ENCODE results near the gene HS6ST2. TPM values are rescaled to one million over a fixed set of nuclear protein-coding genes. Genes with fewer than 3 reads are reported as not detected.

The HS6ST2 gene
- total RNA-seq: 1.3 TPM
- 1.8 TPM for polyA plus RNA-seq
- long read RNA-seq, donor 1: 0 reads
- long read RNA-seq, donor 2: 0 reads
- long read RNA-seq, donor 3: 0 reads
- long read RNA-seq, donor 4: 0 reads
- long read RNA-seq, donor 5, partial matches to known transcripts: 10 of 10 reads
- long read RNA-seq, donor 5, other reads (novel, unspliced or antisense): 0 of 10 reads
- long read RNA-seq, donor 6: 0 reads
- long read RNA-seq, donor 7: 0 reads
- long read RNA-seq, donor 8: 0 reads
- long read RNA-seq, donor 9: 0 reads
- long read RNA-seq, donor 10: 0 reads

DNA sequence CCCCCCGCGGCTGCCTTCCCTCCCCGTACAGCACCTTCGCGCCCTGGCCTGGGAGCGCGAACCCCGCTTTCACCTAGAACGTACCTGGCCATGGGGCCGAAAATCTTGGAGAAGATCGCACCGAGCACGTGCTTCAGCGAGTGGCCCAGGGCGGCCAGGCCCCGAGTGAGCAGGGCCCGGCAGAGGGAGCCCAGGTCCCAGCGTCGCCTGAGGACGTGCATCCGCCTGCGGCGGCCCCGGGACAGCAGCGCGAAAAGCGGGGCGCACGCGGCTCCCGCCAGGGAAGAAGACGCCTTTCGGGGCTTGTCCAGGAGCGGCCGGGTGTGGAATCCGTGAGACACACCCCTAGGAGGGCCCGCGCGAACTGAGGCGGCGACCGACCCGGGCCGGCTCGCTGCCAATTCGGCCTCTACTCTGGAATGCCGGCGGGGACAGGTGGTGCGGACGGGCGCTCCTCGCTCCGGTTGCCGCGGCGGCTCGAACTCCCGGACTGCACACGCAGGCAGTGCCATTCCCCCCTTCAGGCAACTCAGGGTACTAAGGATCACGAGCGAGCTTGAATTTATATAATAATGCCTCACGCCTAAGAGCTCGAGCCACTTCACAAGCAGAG lies at the start of gene HS6ST2:
HS6ST2 (minus strand) TSS at position 539 of the 613 bp plus-strand sequence.
- WGBS: 2% methylated on average over 63 of the region's 63 CpGs
- H3K4me1 ChIP-seq (ENCODE audit: control insufficient read depth in 2 of 2, insufficient read depth in 2 of 2, low read length in 2 of 2): no peaks in the 10 kb centered on the region
- H3K9me3 ChIP-seq (ENCODE audit: control insufficient read depth in 2 of 2, insufficient read depth in 1 of 2, low read length in 1 of 2): no peaks in the 10 kb centered on the region
- no peaks in the 10 kb centered on the region for H3K36me3 ChIP-seq (ENCODE audit: control insufficient read depth in 2 of 2, insufficient read depth in 2 of 2, low read length in 1 of 2)
- no peak within 1 kb of the TSS for H3K27ac ChIP-seq (ENCODE audit: low read depth in 1 of 2, low read length in 1 of 2)
- DNase-seq (ENCODE audit: low read depth in 6 of 9, low spot score in 9 of 9): no peak
- peaks cover 25 to 78% of the 10 kb centered on the region in 2 donors for H3K27me3 ChIP-seq (ENCODE audit: control insufficient read depth in 2 of 2, insufficient read depth in 1 of 2, low read length in 1 of 2)
- peak within 1 kb of the TSS; percentile 10 to 36 for H3K4me3 ChIP-seq (ENCODE audit: low read length in 2 of 2)

DNA sequence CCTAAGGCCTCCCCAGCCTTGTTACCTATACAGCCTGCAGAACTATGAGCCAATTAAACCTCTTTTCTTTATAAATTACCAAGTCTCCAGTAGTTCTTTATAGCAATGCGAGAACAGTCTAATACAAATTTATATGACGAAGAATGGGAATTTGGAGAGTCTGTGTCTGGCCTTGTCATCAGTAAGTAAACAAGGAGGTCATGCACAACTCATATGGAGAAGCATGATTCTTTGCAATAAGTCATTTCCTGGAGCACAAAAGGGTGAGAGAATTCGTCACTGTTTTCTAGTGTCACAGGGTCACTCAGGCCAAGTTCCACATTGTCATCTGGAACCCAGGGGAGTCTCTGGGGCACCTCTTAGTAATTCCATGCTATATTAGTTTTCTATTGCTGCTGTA lies 49.0 kb upstream of the HS6ST2 start:
- WGBS: 98% methylated on average over 3 of the region's 3 CpGs
- no peaks in the 10 kb centered on the region for H3K4me1 ChIP-seq (ENCODE audit: control insufficient read depth in 2 of 2, insufficient read depth in 2 of 2, low read length in 2 of 2)
- no peak for DNase-seq (ENCODE audit: low read depth in 6 of 9, low spot score in 9 of 9)
- H3K36me3 ChIP-seq (ENCODE audit: control insufficient read depth in 2 of 2, insufficient read depth in 2 of 2, low read length in 1 of 2): no peaks in the 10 kb centered on the region
- H3K27me3 ChIP-seq (ENCODE audit: control insufficient read depth in 2 of 2, insufficient read depth in 1 of 2, low read length in 1 of 2): no peaks in the 10 kb centered on the region
- no peaks in the 10 kb centered on the region for H3K9me3 ChIP-seq (ENCODE audit: control insufficient read depth in 2 of 2, insufficient read depth in 1 of 2, low read length in 1 of 2)
- no peak overlapping the region for H3K27ac ChIP-seq (ENCODE audit: low read depth in 1 of 2, low read length in 1 of 2)
- H3K4me3 ChIP-seq (ENCODE audit: low read length in 2 of 2): no peak overlapping the region

DNA sequence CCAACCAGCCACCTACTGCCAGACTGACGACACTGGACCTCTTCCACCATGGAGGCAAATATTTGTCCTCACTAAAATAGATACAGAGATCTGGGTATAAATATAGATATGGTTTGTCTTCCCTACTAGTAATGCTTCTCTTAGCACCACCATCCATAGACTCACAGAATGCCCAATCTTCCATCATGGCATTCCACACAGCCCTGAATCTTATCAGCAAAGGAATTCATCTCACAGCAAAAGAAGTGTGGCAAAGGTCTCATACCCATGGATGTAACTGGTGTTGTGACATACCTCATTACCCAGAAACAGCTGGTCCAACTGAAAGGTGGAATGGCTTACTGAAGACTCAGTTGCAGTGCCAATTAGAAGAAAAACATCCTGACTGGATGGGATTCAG lies 47.2 kb upstream of the HS6ST2 start:
- no peaks in the 10 kb centered on the region for H3K9me3 ChIP-seq (ENCODE audit: control insufficient read depth in 2 of 2, insufficient read depth in 1 of 2, low read length in 1 of 2)
- H3K4me1 ChIP-seq (ENCODE audit: control insufficient read depth in 2 of 2, insufficient read depth in 2 of 2, low read length in 2 of 2): no peaks in the 10 kb centered on the region
- no peak overlapping the region for H3K27ac ChIP-seq (ENCODE audit: low read depth in 1 of 2, low read length in 1 of 2)
- no peak overlapping the region for H3K4me3 ChIP-seq (ENCODE audit: low read length in 2 of 2)
- no peaks in the 10 kb centered on the region for H3K36me3 ChIP-seq (ENCODE audit: control insufficient read depth in 2 of 2, insufficient read depth in 2 of 2, low read length in 1 of 2)
- WGBS: 97% methylated on average over 1 of the region's 1 CpG
- no peaks in the 10 kb centered on the region for H3K27me3 ChIP-seq (ENCODE audit: control insufficient read depth in 2 of 2, insufficient read depth in 1 of 2, low read length in 1 of 2)
- DNase-seq (ENCODE audit: low read depth in 6 of 9, low spot score in 9 of 9): no peak

DNA sequence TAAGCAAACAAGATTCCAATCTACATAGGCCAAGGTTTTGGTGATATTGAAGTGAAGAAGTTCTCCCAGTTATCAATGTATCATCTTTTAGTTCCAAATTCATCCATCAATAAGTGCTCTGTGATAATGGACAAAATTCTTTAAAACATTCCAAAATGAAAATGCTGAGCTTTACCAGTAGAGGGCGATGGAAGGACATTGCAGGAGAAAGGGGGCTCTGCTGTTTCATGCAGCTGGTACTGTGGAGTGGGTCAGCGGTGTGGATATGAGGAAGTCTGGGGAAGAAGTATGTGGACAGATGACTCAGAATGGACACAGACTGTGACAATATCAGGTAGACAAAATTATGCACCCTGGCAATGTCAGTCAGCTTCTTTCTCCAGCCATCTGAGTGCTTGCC lies 46.6 kb upstream of the HS6ST2 start:
- DNase-seq (ENCODE audit: low read depth in 6 of 9, low spot score in 9 of 9): peak in 4 of 9 donors; percentile 0 to 12 (median 7)
- no peaks in the 10 kb centered on the region for H3K4me1 ChIP-seq (ENCODE audit: control insufficient read depth in 2 of 2, insufficient read depth in 2 of 2, low read length in 2 of 2)
- 13% methylated on average over 2 of the region's 2 CpGs for WGBS

DNA sequence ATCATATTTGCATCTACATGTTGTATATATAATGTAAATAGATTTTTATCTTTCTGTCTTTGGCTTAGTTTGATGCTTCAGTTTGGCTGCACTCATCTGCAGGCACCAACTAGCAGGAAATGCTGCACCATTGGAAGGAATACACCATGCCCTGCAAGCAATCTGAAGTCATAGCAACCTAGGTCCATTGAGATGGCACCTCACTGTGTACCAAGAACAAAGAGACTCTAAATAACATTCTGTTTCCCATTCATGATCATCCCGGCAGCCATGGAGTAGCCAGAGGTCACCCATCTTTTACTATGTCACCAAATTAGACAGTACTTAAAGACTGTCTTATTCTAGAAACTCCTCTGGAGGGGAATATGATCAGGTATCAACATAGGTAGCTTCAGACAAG lies 40.8 kb upstream of the HS6ST2 start:
- DNase-seq (ENCODE audit: low read depth in 6 of 9, low spot score in 9 of 9): no peak
- Histone ChIP-seq H3K9me3 (ENCODE audit: control insufficient read depth in 2 of 2, insufficient read depth in 1 of 2, low read length in 1 of 2) (no peaks in the 10 kb centered on the region), H3K4me1 (ENCODE audit: control insufficient read depth in 2 of 2, insufficient read depth in 2 of 2, low read length in 2 of 2) (no peaks in the 10 kb centered on the region), H3K36me3 (ENCODE audit: control insufficient read depth in 2 of 2, insufficient read depth in 2 of 2, low read length in 1 of 2) (no peaks in the 10 kb centered on the region), H3K27ac (ENCODE audit: low read depth in 1 of 2, low read length in 1 of 2) (no peak overlapping the region), H3K4me3 (ENCODE audit: low read length in 2 of 2) (no peak overlapping the region), H3K27me3 (ENCODE audit: control insufficient read depth in 2 of 2, insufficient read depth in 1 of 2, low read length in 1 of 2) (no peaks in the 10 kb centered on the region)
- WGBS: 92% methylated on average over 1 of the region's 1 CpG

More for the DNA sequence above, 46.6 kb upstream of the HS6ST2 start:
- Histone ChIP-seq H3K9me3 (ENCODE audit: control insufficient read depth in 2 of 2, insufficient read depth in 1 of 2, low read length in 1 of 2) (no peaks in the 10 kb centered on the region), H3K27ac (ENCODE audit: low read depth in 1 of 2, low read length in 1 of 2) (no peak overlapping the region), H3K4me3 (ENCODE audit: low read length in 2 of 2) (no peak overlapping the region), H3K36me3 (ENCODE audit: control insufficient read depth in 2 of 2, insufficient read depth in 2 of 2, low read length in 1 of 2) (no peaks in the 10 kb centered on the region), H3K27me3 (ENCODE audit: control insufficient read depth in 2 of 2, insufficient read depth in 1 of 2, low read length in 1 of 2) (no peaks in the 10 kb centered on the region)

DNA sequence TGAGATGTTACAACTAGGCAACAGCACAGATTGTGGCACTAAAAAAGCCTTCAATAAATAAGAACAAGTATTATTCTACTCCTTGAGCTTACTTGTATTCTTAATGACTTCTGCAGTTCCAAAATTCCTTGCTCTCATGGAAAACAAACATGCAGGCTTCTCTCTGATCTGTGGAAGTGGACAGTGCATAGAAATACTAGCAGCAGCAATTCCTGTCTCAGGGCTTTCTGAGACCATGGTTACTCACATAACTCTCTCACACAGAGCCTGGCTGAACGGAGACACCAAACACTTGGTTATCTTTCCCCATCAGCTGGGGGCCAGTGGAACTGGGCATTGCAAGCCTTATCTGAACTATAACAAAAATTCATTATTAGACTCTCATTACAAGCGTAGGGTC lies 32.4 kb upstream of the HS6ST2 start:
- Histone ChIP-seq H3K27ac (ENCODE audit: low read depth in 1 of 2, low read length in 1 of 2) (no peak overlapping the region), H3K4me3 (ENCODE audit: low read length in 2 of 2) (no peak overlapping the region), H3K4me1 (ENCODE audit: control insufficient read depth in 2 of 2, insufficient read depth in 2 of 2, low read length in 2 of 2) (no peaks in the 10 kb centered on the region), H3K36me3 (ENCODE audit: control insufficient read depth in 2 of 2, insufficient read depth in 2 of 2, low read length in 1 of 2) (no peaks in the 10 kb centered on the region), H3K27me3 (ENCODE audit: control insufficient read depth in 2 of 2, insufficient read depth in 1 of 2, low read length in 1 of 2) (no peaks in the 10 kb centered on the region), H3K9me3 (ENCODE audit: control insufficient read depth in 2 of 2, insufficient read depth in 1 of 2, low read length in 1 of 2) (no peaks in the 10 kb centered on the region)
- WGBS: 97% methylated on average over 2 of the region's 2 CpGs
- DNase-seq (ENCODE audit: low read depth in 6 of 9, low spot score in 9 of 9): no peak

DNA sequence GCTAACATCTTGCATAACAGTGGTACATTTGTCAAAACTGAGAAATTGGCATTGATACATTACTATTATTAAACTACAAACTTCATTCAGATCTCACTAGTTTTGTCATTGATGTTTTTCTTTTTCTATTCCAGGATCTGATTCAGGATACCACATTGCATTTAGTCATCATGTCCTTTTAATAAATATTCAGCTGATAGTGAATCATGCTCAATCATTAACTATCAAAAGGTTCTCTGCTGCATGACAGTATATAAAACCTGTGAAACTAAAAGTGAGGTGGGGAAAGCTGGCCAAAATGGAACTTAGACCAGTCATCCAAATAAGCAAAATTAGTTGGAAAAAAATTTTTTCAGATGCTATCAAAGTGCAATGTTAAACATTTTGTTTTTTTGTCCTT lies 28.1 kb upstream of the HS6ST2 start:
- Histone ChIP-seq H3K4me1 (ENCODE audit: control insufficient read depth in 2 of 2, insufficient read depth in 2 of 2, low read length in 2 of 2) (no peaks in the 10 kb centered on the region), H3K36me3 (ENCODE audit: control insufficient read depth in 2 of 2, insufficient read depth in 2 of 2, low read length in 1 of 2) (no peaks in the 10 kb centered on the region), H3K27ac (ENCODE audit: low read depth in 1 of 2, low read length in 1 of 2) (no peak overlapping the region), H3K27me3 (ENCODE audit: control insufficient read depth in 2 of 2, insufficient read depth in 1 of 2, low read length in 1 of 2) (no peaks in the 10 kb centered on the region), H3K4me3 (ENCODE audit: low read length in 2 of 2) (no peak overlapping the region), H3K9me3 (ENCODE audit: control insufficient read depth in 2 of 2, insufficient read depth in 1 of 2, low read length in 1 of 2) (no peaks in the 10 kb centered on the region)
- no peak for DNase-seq (ENCODE audit: low read depth in 6 of 9, low spot score in 9 of 9)

DNA sequence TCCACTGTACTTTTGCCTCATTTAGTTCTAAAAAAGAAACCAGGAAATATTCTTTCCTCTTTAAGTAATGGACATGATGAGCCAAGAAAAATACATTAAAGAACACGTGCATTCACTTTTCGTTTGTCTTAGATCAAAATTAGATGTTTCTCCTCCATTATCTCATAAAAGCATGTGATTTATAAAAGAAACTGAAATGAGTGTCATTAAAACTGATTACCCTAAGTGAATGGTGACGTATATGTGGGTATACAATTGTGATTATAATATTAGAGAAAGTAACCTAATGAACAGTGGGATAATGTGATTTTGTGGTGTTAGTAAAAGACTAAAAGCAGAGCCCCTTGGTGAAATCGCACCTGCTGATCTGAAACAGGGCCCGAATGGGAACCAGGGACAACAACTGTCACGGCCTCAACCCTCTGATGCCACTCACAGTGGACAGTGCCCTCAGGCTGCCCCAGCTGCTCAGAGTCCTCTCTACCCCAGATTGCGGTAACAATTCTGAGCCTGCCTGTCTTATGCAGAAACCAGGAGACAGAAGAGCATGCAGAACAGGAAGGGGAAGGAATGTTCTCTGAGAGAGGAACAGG lies 25.7 kb upstream of the HS6ST2 start:
- no peaks in the 10 kb centered on the region for H3K27me3 ChIP-seq (ENCODE audit: control insufficient read depth in 2 of 2, insufficient read depth in 1 of 2, low read length in 1 of 2)
- H3K9me3 ChIP-seq (ENCODE audit: control insufficient read depth in 2 of 2, insufficient read depth in 1 of 2, low read length in 1 of 2): no peaks in the 10 kb centered on the region
- H3K36me3 ChIP-seq (ENCODE audit: control insufficient read depth in 2 of 2, insufficient read depth in 2 of 2, low read length in 1 of 2): no peaks in the 10 kb centered on the region
- no peak overlapping the region for H3K27ac ChIP-seq (ENCODE audit: low read depth in 1 of 2, low read length in 1 of 2)
- H3K4me1 ChIP-seq (ENCODE audit: control insufficient read depth in 2 of 2, insufficient read depth in 2 of 2, low read length in 2 of 2): no peaks in the 10 kb centered on the region
- no peak overlapping the region for H3K4me3 ChIP-seq (ENCODE audit: low read length in 2 of 2)
- DNase-seq (ENCODE audit: low read depth in 6 of 9, low spot score in 9 of 9): no peak
- WGBS: 95% methylated on average over 7 of the region's 7 CpGs

DNA sequence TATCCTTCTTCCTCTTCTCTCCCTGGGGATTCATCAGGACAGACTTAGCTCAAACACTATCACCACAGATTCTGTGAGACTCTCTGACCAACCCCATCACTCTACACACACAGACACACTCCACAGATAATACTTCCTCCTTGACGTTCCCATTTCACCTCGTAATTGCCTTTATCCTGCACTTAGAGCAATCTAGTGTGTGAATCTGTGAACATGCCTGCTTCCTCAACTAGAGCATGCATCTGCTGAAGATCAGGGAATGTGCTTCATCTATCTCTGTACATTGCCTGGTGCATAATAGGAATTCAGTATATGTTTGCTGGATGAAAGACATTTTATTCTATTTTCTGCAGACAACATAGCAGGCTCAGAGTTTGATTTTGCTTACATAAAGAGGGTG lies 25.1 kb upstream of the HS6ST2 start:
- Histone ChIP-seq H3K27me3 (ENCODE audit: control insufficient read depth in 2 of 2, insufficient read depth in 1 of 2, low read length in 1 of 2) (no peaks in the 10 kb centered on the region), H3K27ac (ENCODE audit: low read depth in 1 of 2, low read length in 1 of 2) (no peak overlapping the region), H3K4me1 (ENCODE audit: control insufficient read depth in 2 of 2, insufficient read depth in 2 of 2, low read length in 2 of 2) (no peaks in the 10 kb centered on the region), H3K9me3 (ENCODE audit: control insufficient read depth in 2 of 2, insufficient read depth in 1 of 2, low read length in 1 of 2) (no peaks in the 10 kb centered on the region), H3K36me3 (ENCODE audit: control insufficient read depth in 2 of 2, insufficient read depth in 2 of 2, low read length in 1 of 2) (no peaks in the 10 kb centered on the region), H3K4me3 (ENCODE audit: low read length in 2 of 2) (no peak overlapping the region)
- DNase-seq (ENCODE audit: low read depth in 6 of 9, low spot score in 9 of 9): no peak
- WGBS: 23% methylated on average over 2 of the region's 2 CpGs
